Neutrophil (primary cell): ENCODE measurements around the gene GGT7.

Source experiments
- H3K27ac ChIP-seq: fragments of 200-600 bp; sonication (generic); 2 replicates; pipeline ENCODE4 v1.5.1; 2016; ENCODE audit warnings: mild to moderate bottlenecking, moderate library complexity
- H3K27me3 ChIP-seq: fragments of 200-600 bp; sonication (generic); 2 replicates; pipeline ENCODE4 v1.6.0; 2016; ENCODE audit warnings: mild to moderate bottlenecking
- H3K36me3 ChIP-seq: fragments of 200-600 bp; sonication (generic); 2 replicates; pipeline ENCODE4 v1.5.1; 2017
- H3K4me1 ChIP-seq, 2 experiments: fragments of 200-600 bp in 1 of 2; sonication (generic) in 1 of 2; 1 replicate in 1 of 2; 2 replicates in 1 of 2; pipeline versions ENCODE4 v1.5.1 to v1.6.1; 2013 to 2016; ENCODE audit warnings: low read depth in 1 of 2, low read length in 1 of 2, mild to moderate bottlenecking in 1 of 2, moderate library complexity in 1 of 2; ENCODE audit not compliant: control insufficient read depth in 1 of 2, insufficient read depth in 1 of 2
- H3K4me3 ChIP-seq, 2 experiments: fragments of 200-600 bp in 1 of 2; sonication (generic) in 1 of 2; 1 replicate in 1 of 2; 2 replicates in 1 of 2; pipeline ENCODE4 v1.5.1; 2013 to 2016; ENCODE audit warnings: low read depth in 1 of 2, low read length in 1 of 2, mild to moderate bottlenecking in 1 of 2, moderate library complexity in 1 of 2
- H3K9me3 ChIP-seq: fragments of 200-600 bp; sonication (generic); 2 replicates; pipeline ENCODE4 v1.5.1; 2016
- TF ChIP-seq, protein P1 (sequence below): fragments of 200-600 bp; sonication (generic); IDR thresholded peaks from 2 replicates; pipeline ENCODE4 v1.5.1; 2016; ENCODE audit warnings: antibody characterized with exemption

Gene GGT7

DNA sequence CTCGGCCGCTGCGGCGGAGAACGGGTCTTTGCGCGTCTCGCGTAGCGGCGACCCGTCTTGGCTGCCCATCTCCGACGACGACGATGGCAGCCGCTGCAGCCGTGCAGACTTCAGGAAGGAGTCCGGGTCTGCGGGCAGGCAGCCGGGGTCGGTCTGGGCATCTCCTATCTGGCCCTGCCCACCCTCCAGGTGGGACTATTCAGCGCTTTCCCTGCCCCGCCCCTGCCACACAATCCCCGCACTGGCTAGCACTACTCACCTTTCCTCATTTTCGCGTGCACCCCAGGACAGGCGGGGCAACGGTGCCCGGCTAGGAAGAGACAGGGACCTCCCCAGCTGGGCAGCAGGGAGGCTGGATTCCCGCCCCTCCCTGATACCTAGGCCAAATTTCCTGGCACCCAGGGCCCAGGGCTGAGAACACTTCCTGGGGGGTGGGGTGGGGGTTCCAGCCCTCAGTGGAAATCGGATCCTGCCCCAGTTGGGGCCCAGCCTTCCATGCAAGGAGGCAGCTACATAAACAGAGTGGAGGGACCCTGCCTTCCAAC, 9.2 kb downstream of the GGT7 start:
- H3K4me1 ChIP-seq = no peaks in the 10 kb centered on the region
- H3K4me3 ChIP-seq = no peak overlapping the region
- no peaks in the 10 kb centered on the region for H3K27me3 ChIP-seq
- no peaks in the 10 kb centered on the region for H3K36me3 ChIP-seq
- H3K27ac ChIP-seq = no peak overlapping the region
- TF ChIP-seq, protein P1, sequence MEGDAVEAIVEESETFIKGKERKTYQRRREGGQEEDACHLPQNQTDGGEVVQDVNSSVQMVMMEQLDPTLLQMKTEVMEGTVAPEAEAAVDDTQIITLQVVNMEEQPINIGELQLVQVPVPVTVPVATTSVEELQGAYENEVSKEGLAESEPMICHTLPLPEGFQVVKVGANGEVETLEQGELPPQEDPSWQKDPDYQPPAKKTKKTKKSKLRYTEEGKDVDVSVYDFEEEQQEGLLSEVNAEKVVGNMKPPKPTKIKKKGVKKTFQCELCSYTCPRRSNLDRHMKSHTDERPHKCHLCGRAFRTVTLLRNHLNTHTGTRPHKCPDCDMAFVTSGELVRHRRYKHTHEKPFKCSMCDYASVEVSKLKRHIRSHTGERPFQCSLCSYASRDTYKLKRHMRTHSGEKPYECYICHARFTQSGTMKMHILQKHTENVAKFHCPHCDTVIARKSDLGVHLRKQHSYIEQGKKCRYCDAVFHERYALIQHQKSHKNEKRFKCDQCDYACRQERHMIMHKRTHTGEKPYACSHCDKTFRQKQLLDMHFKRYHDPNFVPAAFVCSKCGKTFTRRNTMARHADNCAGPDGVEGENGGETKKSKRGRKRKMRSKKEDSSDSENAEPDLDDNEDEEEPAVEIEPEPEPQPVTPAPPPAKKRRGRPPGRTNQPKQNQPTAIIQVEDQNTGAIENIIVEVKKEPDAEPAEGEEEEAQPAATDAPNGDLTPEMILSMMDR = no peak
- H3K9me3 ChIP-seq = no peaks in the 10 kb centered on the region

DNA sequence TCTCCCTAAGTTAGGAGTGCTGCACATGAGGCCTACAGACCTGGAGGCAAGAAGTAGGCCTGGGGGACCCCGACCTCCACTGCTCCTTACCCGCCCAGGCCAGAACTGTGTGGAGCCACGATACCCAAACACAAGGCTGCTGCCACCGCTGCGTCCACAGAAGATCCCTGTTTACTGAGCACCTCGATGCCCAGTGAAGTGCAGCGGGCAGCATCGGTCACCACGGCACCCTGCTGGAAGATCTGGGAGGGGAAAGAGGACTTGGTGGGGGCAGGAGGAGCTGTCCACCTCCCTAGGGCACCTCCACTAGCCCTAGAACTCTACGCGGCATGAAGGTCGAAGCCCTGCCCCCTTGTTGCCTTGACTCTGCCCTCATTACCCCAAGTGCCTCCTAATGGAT, 9.9 kb downstream of the GGT7 start:
- Histone ChIP-seq H3K27ac (no peak overlapping the region), H3K27me3 (no peaks in the 10 kb centered on the region), H3K4me3 (no peak overlapping the region), H3K4me1 (no peaks in the 10 kb centered on the region), H3K9me3 (no peaks in the 10 kb centered on the region), H3K36me3 (no peaks in the 10 kb centered on the region)
- TF ChIP-seq, protein P1 = no peak

- Histone ChIP-seq H3K4me3 (no peak overlapping the region), H3K36me3 (no peaks in the 10 kb centered on the region), H3K4me1 (no peaks in the 10 kb centered on the region), H3K27me3 (no peaks in the 10 kb centered on the region), H3K9me3 (no peaks in the 10 kb centered on the region), H3K27ac (no peak overlapping the region)
- TF ChIP-seq, protein P1 = no peak
Measured at GRCh38 chr20:34861386-34862084, 11.1 kb downstream of the GGT7 start.

GRCh38 chr20:34859826-34860545, 12.7 kb downstream of the GGT7 start:
- TF ChIP-seq, protein P1 = no peak
- no peak overlapping the region for H3K27ac ChIP-seq
- H3K36me3 ChIP-seq = no peaks in the 10 kb centered on the region
- no peaks in the 10 kb centered on the region for H3K4me1 ChIP-seq
- H3K4me3 ChIP-seq = no peak overlapping the region
- no peaks in the 10 kb centered on the region for H3K27me3 ChIP-seq
- H3K9me3 ChIP-seq = no peaks in the 10 kb centered on the region

DNA sequence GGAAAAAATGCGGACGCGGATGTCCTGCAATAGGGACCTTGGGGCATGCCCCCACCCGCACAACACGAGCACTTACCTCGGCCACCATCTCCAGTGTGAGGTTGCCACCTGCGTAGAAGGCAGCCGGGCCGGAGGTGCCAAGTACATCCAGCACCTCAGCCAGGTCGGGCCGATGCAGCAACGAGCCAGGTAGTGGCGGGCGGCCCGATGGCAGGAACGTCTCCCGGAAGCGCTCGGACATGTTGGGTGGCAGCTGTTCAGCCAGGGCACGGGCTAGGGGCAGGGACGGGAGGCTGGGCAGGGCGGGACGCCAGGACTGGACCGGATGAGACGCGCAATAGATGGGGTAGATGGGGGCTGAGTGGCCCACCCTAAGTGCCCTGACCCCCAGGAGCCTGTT, 13.3 kb downstream of the GGT7 start:
- H3K9me3 ChIP-seq = no peaks in the 10 kb centered on the region
- H3K36me3 ChIP-seq = no peaks in the 10 kb centered on the region
- no peak overlapping the region for H3K27ac ChIP-seq
- no peaks in the 10 kb centered on the region for H3K27me3 ChIP-seq
- TF ChIP-seq, protein P1 = no peak
- no peaks in the 10 kb centered on the region for H3K4me1 ChIP-seq
- H3K4me3 ChIP-seq = no peak overlapping the region
